HEK293 (cell line): ENCODE results near the gene PEX6.
A peak's percentile ranks its signal among the peaks of the same experiment; 100 is the strongest.

Source experiments
- CTCF ChIA-PET: fragments of 350-600 bp; formaldehyde crosslinking; extraction: SDS; loops from one replicate; lab custom pipeline; 2021; ENCODE audit warnings: antibody characterized with exemption; lab: Yijun Ruan, JAX
- POLR2A ChIA-PET: fragments of 300-600 bp; formaldehyde crosslinking; extraction: SDS; loops from one replicate; lab custom pipeline; 2020; ENCODE audit warnings: antibody characterized with exemption, inconsistent platforms; lab: Yijun Ruan, JAX
- H3K27ac ChIP-seq: fragments of 200-500 bp; sonication (Bioruptor generic); 2 replicates; pipeline ENCODE4 v1.5.1; 2014; ENCODE audit warnings: low read depth, low read length, control low read depth, inconsistent platforms; ENCODE audit errors: extremely low read depth
- H3K36me3 ChIP-seq, 2 experiments: fragments of 200-500 bp in 1 of 2; sonication (Bioruptor generic) in 1 of 2; 1 replicate in 1 of 2; 2 replicates in 1 of 2; pipeline ENCODE4 v1.5.1; 2014 to 2017; ENCODE audit warnings: inconsistent platforms in 2 of 2, low read length in 2 of 2; ENCODE audit not compliant: control insufficient read depth in 2 of 2, insufficient read depth in 1 of 2
- H3K4me1 ChIP-seq: fragments of 200-500 bp; sonication (Bioruptor generic); 2 replicates; pipeline ENCODE4 v1.5.1; 2014; ENCODE audit warnings: mild to moderate bottlenecking, low read length, inconsistent platforms; ENCODE audit not compliant: control insufficient read depth, insufficient read depth
- H3K4me3 ChIP-seq: 2 replicates; pipeline ENCODE4 v1.5.1; 2011; ENCODE audit warnings: low read depth, mild to moderate bottlenecking, control low read depth, low read length, moderate library complexity
- H3K9me3 ChIP-seq: fragments of 200-500 bp; sonication (Bioruptor generic); 2 replicates; pipeline ENCODE4 v1.5.1; 2014; ENCODE audit warnings: low read depth, low read length, inconsistent platforms; ENCODE audit not compliant: control insufficient read depth, insufficient read depth
- BCL11B ChIP-seq: fragments of 450-650 bp; formaldehyde crosslinking; IDR thresholded peaks from 2 replicates; pipeline ENCODE4 v1.5.1; 2016; ENCODE audit warnings: low read depth, missing biosample characterization, missing genetic modification characterization
- KLF8 ChIP-seq: fragments of 450-650 bp; formaldehyde crosslinking; IDR thresholded peaks from 2 replicates; pipeline ENCODE4 v1.5.1; 2016; ENCODE audit warnings: missing biosample characterization, missing genetic modification characterization
- ZBTB7A ChIP-seq: fragments of 450-650 bp; formaldehyde crosslinking; IDR thresholded peaks from 2 replicates; pipeline ENCODE4 v1.5.1; 2016; ENCODE audit warnings: low read depth, missing biosample characterization, missing genetic modification characterization
- ZFP69B ChIP-seq: fragments of 450-650 bp; formaldehyde crosslinking; IDR thresholded peaks from 2 replicates; pipeline ENCODE4 v1.5.1; 2016; ENCODE audit warnings: missing biosample characterization, missing genetic modification characterization
- ZNF10 ChIP-seq: fragments of 450-650 bp; formaldehyde crosslinking; IDR thresholded peaks from 2 replicates; pipeline ENCODE4 v1.5.1; 2017; ENCODE audit warnings: missing biosample characterization, missing genetic modification characterization
- ZNF132 ChIP-seq: fragments of 450-650 bp; formaldehyde crosslinking; IDR thresholded peaks from 2 replicates; pipeline ENCODE4 v1.5.1; 2017; ENCODE audit warnings: missing biosample characterization, missing genetic modification characterization, borderline replicate concordance
- ZNF16 ChIP-seq: fragments of 450-650 bp; formaldehyde crosslinking; IDR thresholded peaks from 2 replicates; pipeline ENCODE4 v1.5.1; 2016; ENCODE audit warnings: low read depth, missing biosample characterization, missing genetic modification characterization
- ZNF2 ChIP-seq: fragments of 450-650 bp; formaldehyde crosslinking; IDR thresholded peaks from 2 replicates; pipeline ENCODE4 v1.5.1; 2016; ENCODE audit warnings: missing biosample characterization, missing genetic modification characterization
- ZNF214 ChIP-seq: fragments of 450-650 bp; formaldehyde crosslinking; IDR thresholded peaks from 2 replicates; pipeline ENCODE4 v1.5.1; 2017; ENCODE audit warnings: missing biosample characterization, mild to moderate bottlenecking, missing genetic modification characterization, borderline replicate concordance
- ZNF223 ChIP-seq: fragments of 450-650 bp; formaldehyde crosslinking; IDR thresholded peaks from 2 replicates; pipeline ENCODE4 v1.5.1; 2016; ENCODE audit warnings: missing biosample characterization, missing genetic modification characterization
- ZNF239 ChIP-seq: fragments of 450-650 bp; formaldehyde crosslinking; IDR thresholded peaks from 2 replicates; pipeline ENCODE4 v1.5.1; 2016; ENCODE audit warnings: missing biosample characterization, missing genetic modification characterization
- ZNF335 ChIP-seq: fragments of 450-650 bp; formaldehyde crosslinking; conservative IDR thresholded peaks from 2 replicates; pipeline ENCODE4 v1.5.1; 2016; ENCODE audit warnings: missing biosample characterization, missing genetic modification characterization
- ZNF341 ChIP-seq: fragments of 450-650 bp; formaldehyde crosslinking; IDR thresholded peaks from 2 replicates; pipeline ENCODE4; 2016; ENCODE audit warnings: low read depth, missing biosample characterization, missing genetic modification characterization
- ZNF366 ChIP-seq: fragments of 450-650 bp; formaldehyde crosslinking; conservative IDR thresholded peaks from 2 replicates; pipeline ENCODE4 v1.5.1; 2016; ENCODE audit warnings: missing biosample characterization, missing genetic modification characterization
- ZNF394 ChIP-seq: fragments of 450-650 bp; formaldehyde crosslinking; IDR thresholded peaks from 2 replicates; pipeline ENCODE4 v1.5.1; 2016; ENCODE audit warnings: missing biosample characterization, missing genetic modification characterization, mild to moderate bottlenecking, moderate library complexity, borderline replicate concordance
- ZNF404 ChIP-seq: fragments of 450-650 bp; formaldehyde crosslinking; IDR thresholded peaks from 2 replicates; pipeline ENCODE4 v1.5.1; 2017; ENCODE audit warnings: missing biosample characterization, missing genetic modification characterization
- ZNF426 ChIP-seq: fragments of 450-650 bp; formaldehyde crosslinking; IDR thresholded peaks from 2 replicates; pipeline ENCODE4 v1.5.1; 2017; ENCODE audit warnings: missing biosample characterization, missing genetic modification characterization, mild to moderate bottlenecking, inconsistent platforms, moderate library complexity
- ZNF48 ChIP-seq: fragments of 450-650 bp; formaldehyde crosslinking; IDR thresholded peaks from 2 replicates; pipeline ENCODE4 v1.5.1; 2016; ENCODE audit warnings: missing biosample characterization, missing genetic modification characterization
- ZNF510 ChIP-seq: fragments of 450-650 bp; formaldehyde crosslinking; IDR thresholded peaks from 2 replicates; pipeline ENCODE4 v1.5.1; 2018; ENCODE audit warnings: mild to moderate bottlenecking, missing genetic modification characterization, missing biosample characterization; ENCODE audit not compliant: insufficient replicate concordance
- ZNF548 ChIP-seq: fragments of 450-650 bp; formaldehyde crosslinking; IDR thresholded peaks from 2 replicates; pipeline ENCODE4 v1.5.1; 2016; ENCODE audit warnings: missing biosample characterization, missing genetic modification characterization
- ZNF600 ChIP-seq: fragments of 450-650 bp; formaldehyde crosslinking; IDR thresholded peaks from 2 replicates; pipeline ENCODE4 v1.5.1; 2016; ENCODE audit warnings: missing biosample characterization, missing genetic modification characterization
- ZNF610 ChIP-seq: fragments of 450-650 bp; formaldehyde crosslinking; IDR thresholded peaks from 2 replicates; pipeline ENCODE4 v1.5.1; 2016; ENCODE audit warnings: missing biosample characterization, missing genetic modification characterization, borderline replicate concordance
- ZNF629 ChIP-seq: fragments of 450-650 bp; formaldehyde crosslinking; IDR thresholded peaks from 2 replicates; pipeline ENCODE4 v1.5.1; 2017; ENCODE audit warnings: missing biosample characterization, missing genetic modification characterization
- ZNF707 ChIP-seq: fragments of 450-650 bp; formaldehyde crosslinking; IDR thresholded peaks from 2 replicates; pipeline ENCODE4 v1.5.1; 2016; ENCODE audit warnings: missing biosample characterization, missing genetic modification characterization
- TF ChIP-seq, protein P1 (sequence below): fragments of 450-650 bp; formaldehyde crosslinking; conservative IDR thresholded peaks from 2 replicates; pipeline ENCODE4 v1.5.1; 2016; ENCODE audit warnings: low read depth, missing biosample characterization, missing genetic modification characterization
- TF ChIP-seq, protein P2 (sequence below): fragments of 450-650 bp; formaldehyde crosslinking; IDR thresholded peaks from 2 replicates; pipeline ENCODE4 v1.5.1; 2016; ENCODE audit warnings: missing biosample characterization, missing genetic modification characterization
- TF ChIP-seq, protein P3 (sequence below): fragments of 450-650 bp; formaldehyde crosslinking; IDR thresholded peaks from 2 replicates; pipeline ENCODE4 v1.5.1; 2017; ENCODE audit warnings: missing biosample characterization, missing genetic modification characterization
- TF ChIP-seq, protein P4 (sequence below): fragments of 450-650 bp; formaldehyde crosslinking; IDR thresholded peaks from 2 replicates; pipeline ENCODE4 v1.5.1; 2016; ENCODE audit warnings: missing biosample characterization, missing genetic modification characterization

PEX6 gene

DNA sequence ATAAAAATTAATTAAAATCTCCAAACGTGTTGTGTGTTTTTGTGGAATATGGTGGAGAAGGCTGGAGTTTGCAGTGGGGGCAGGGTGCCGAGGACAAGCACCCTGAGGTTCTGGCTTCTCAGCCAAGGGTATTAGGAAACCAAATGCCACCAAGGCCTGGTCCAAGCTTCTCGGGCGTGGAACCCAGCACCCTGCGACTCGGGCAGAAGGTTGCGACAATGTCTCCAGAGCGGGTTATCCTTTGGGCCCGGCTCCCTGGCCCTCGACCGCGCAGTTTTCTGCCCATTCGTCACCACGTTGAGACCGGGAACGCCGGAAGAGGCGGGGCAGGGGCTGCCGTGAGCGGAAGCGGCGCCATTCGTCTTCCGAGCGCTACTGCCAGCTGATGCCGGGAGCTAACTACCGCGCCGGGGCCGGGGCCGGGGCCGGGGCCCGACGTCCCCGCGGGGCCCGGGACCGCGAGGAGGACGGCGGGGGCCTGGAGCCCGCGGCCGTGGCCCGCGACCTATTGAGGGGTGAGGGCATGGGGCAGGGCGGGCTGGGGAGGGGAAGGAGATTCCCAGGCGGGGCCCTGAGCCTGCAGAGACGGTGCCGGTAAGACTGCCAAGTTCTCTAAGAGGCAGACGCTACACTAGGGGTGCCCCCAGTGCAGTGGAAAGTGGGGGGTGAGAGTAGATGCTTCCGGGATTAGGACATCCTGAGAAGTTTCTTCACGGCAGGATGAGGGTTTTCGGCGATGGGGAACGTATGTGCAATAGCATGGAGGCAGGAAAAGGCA, 42.5 kb upstream of the PEX6 start, which contains the start of gene RRP36 (continued):
- TF ChIP-seq, protein P1, sequence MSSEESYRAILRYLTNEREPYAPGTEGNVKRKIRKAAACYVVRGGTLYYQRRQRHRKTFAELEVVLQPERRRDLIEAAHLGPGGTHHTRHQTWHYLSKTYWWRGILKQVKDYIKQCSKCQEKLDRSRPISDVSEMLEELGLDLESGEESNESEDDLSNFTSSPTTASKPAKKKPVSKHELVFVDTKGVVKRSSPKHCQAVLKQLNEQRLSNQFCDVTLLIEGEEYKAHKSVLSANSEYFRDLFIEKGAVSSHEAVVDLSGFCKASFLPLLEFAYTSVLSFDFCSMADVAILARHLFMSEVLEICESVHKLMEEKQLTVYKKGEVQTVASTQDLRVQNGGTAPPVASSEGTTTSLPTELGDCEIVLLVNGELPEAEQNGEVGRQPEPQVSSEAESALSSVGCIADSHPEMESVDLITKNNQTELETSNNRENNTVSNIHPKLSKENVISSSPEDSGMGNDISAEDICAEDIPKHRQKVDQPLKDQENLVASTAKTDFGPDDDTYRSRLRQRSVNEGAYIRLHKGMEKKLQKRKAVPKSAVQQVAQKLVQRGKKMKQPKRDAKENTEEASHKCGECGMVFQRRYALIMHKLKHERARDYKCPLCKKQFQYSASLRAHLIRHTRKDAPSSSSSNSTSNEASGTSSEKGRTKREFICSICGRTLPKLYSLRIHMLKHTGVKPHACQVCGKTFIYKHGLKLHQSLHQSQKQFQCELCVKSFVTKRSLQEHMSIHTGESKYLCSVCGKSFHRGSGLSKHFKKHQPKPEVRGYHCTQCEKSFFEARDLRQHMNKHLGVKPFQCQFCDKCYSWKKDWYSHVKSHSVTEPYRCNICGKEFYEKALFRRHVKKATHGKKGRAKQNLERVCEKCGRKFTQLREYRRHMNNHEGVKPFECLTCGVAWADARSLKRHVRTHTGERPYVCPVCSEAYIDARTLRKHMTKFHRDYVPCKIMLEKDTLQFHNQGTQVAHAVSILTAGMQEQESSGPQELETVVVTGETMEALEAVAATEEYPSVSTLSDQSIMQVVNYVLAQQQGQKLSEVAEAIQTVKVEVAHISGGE (tag by site-specific recombination), result peak; percentile 46
- TF ChIP-seq ZFP69B (tag by site-specific recombination) (no peak), ZBTB7A (tag by site-specific recombination) (no peak), ZNF335 (tag by site-specific recombination) (peak; percentile 93), ZNF10 (tag by site-specific recombination) (no peak), ZNF2 (tag by site-specific recombination) (peak; percentile 20; the same call in 1 of the 2 replicates), KLF8 (tag by site-specific recombination) (peak; percentile 18; the same call in 1 of the 2 replicates), ZNF600 (tag by site-specific recombination) (no peak), ZNF48 (tag by site-specific recombination) (no peak), ZNF132 (tag by site-specific recombination) (no peak), ZNF426 (tag by site-specific recombination) (no peak), ZNF341 (tag by site-specific recombination) (0 out of 2 replicates have a peak, but pooled peaks have one; percentile 14), ZNF214 (tag by site-specific recombination) (no peak), ZNF629 (peak; percentile 77), ZNF394 (no peak)

DNA sequence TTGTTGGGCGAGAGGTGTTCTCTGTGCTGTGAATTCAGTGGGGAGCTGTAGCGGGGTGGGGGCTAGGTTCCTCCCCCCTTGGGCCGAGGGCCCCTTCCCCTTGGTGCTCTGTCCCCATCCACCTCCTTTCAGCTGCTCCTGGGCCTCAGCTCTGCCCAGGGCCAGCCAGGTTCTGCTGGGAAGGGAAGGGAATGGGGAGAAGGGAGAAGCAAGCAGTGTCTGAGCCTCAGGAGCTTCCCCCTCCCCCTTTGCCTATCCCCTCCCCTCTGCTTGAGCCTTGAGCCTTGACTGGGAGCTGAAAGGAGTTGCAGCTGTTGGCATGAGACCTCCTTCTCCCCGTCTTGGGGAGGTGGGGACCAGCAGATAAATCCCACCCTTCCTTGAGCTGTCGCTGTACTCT, 41.9 kb upstream of the PEX6 start:
- H3K4me1 ChIP-seq, result peaks cover 9% of the 10 kb centered on the region
- POLR2A ChIA-PET, result interaction anchor here (0.5 to 9.2 kb wide), 21 partner anchors 7 to 1048 kb away, joined by 3 to 66 read pairs (median 5); partner anchors contain the start of genes CNPY3, CUL7, GNMT and KLC4
- peaks cover 52 to 77% of the 10 kb centered on the region in 2 experiments for H3K36me3 ChIP-seq
- no peaks in the 10 kb centered on the region for H3K9me3 ChIP-seq
- CTCF ChIA-PET, result interaction anchor here (0.8 to 2.3 kb wide), 8 partner anchors 10 to 123 kb away, joined by 3 to 11 read pairs (median 4); no protein-coding TSS in a partner anchor
- peak overlapping the region; percentile 86 for H3K27ac ChIP-seq
- peak overlapping the region; percentile 91 for H3K4me3 ChIP-seq
- TF ChIP-seq ZNF510 (tag by site-specific recombination) (no peak), ZNF404 (tag by site-specific recombination) (no peak), ZNF223 (tag by site-specific recombination) (no peak), ZNF366 (0 out of 2 replicates have a peak, but pooled peaks have one; percentile 19), ZNF48 (tag by site-specific recombination) (no peak), BCL11B (tag by site-specific recombination) (no peak), ZNF16 (tag by site-specific recombination) (no peak), ZNF239 (tag by site-specific recombination) (no peak), ZNF426 (tag by site-specific recombination) (no peak), ZNF707 (tag by site-specific recombination) (no peak), ZNF610 (tag by site-specific recombination) (no peak), ZNF548 (no peak)
- TF ChIP-seq, protein P2, sequence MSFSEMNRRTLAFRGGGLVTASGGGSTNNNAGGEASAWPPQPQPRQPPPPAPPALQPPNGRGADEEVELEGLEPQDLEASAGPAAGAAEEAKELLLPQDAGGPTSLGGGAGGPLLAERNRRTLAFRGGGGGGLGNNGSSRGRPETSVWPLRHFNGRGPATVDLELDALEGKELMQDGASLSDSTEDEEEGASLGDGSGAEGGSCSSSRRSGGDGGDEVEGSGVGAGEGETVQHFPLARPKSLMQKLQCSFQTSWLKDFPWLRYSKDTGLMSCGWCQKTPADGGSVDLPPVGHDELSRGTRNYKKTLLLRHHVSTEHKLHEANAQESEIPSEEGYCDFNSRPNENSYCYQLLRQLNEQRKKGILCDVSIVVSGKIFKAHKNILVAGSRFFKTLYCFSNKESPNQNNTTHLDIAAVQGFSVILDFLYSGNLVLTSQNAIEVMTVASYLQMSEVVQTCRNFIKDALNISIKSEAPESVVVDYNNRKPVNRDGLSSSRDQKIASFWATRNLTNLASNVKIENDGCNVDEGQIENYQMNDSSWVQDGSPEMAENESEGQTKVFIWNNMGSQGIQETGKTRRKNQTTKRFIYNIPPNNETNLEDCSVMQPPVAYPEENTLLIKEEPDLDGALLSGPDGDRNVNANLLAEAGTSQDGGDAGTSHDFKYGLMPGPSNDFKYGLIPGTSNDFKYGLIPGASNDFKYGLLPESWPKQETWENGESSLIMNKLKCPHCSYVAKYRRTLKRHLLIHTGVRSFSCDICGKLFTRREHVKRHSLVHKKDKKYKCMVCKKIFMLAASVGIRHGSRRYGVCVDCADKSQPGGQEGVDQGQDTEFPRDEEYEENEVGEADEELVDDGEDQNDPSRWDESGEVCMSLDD (tag by site-specific recombination), result peak; percentile 32; the same call in 1 of the 2 replicates
- TF ChIP-seq, protein P3, sequence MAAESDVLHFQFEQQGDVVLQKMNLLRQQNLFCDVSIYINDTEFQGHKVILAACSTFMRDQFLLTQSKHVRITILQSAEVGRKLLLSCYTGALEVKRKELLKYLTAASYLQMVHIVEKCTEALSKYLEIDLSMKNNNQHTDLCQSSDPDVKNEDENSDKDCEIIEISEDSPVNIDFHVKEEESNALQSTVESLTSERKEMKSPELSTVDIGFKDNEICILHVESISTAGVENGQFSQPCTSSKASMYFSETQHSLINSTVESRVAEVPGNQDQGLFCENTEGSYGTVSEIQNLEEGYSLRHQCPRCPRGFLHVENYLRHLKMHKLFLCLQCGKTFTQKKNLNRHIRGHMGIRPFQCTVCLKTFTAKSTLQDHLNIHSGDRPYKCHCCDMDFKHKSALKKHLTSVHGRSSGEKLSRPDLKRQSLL (tag by site-specific recombination), result peak; percentile 76
- TF ChIP-seq, protein P4, sequence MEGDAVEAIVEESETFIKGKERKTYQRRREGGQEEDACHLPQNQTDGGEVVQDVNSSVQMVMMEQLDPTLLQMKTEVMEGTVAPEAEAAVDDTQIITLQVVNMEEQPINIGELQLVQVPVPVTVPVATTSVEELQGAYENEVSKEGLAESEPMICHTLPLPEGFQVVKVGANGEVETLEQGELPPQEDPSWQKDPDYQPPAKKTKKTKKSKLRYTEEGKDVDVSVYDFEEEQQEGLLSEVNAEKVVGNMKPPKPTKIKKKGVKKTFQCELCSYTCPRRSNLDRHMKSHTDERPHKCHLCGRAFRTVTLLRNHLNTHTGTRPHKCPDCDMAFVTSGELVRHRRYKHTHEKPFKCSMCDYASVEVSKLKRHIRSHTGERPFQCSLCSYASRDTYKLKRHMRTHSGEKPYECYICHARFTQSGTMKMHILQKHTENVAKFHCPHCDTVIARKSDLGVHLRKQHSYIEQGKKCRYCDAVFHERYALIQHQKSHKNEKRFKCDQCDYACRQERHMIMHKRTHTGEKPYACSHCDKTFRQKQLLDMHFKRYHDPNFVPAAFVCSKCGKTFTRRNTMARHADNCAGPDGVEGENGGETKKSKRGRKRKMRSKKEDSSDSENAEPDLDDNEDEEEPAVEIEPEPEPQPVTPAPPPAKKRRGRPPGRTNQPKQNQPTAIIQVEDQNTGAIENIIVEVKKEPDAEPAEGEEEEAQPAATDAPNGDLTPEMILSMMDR (tag by site-specific recombination), result no peak
